CD4-positive, alpha-beta T cell treated with Interleukin-15 for 1 hour (primary cell): Measurements from ENCODE around the gene BCAS1.

Experiments
- DNase-seq: peaks from one replicate; pipeline ENCODE4 v3.0.0-alpha.2; 2020

Gene BCAS1

DNA sequence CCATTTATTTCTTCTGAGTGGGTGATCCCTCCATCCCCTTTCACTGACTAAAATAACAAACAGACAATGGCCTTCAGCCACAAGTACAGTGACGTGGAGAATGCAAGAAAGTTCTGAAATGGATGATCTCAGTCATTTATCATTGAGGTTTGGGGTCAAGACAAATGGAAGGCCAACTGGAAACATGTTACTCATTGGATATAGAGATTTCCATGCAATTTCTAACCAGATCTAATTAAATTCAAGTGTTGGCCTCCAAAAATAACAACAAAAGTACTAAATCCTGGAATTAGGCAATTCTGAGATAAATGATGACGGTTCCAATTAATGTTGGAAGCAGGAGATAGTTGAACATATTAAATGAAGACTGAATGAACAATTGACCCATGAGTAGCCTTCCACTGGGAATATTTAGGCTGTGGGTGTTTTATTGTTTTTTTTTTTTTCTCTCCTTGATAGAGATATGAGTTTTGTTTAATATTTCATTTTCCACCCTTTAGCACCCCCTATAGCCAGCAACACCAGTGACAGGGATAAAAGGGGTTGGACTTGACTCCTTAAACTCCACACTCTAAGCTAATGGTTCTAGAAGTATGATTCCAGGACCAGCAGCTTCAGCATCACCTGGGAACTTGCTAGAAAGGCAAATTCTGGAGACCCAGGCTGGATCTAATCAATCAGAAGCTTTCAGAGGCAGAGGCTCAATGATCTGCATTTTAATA lies 112.8 kb downstream of the BCAS1 start:
- DNase-seq = no peak

DNA sequence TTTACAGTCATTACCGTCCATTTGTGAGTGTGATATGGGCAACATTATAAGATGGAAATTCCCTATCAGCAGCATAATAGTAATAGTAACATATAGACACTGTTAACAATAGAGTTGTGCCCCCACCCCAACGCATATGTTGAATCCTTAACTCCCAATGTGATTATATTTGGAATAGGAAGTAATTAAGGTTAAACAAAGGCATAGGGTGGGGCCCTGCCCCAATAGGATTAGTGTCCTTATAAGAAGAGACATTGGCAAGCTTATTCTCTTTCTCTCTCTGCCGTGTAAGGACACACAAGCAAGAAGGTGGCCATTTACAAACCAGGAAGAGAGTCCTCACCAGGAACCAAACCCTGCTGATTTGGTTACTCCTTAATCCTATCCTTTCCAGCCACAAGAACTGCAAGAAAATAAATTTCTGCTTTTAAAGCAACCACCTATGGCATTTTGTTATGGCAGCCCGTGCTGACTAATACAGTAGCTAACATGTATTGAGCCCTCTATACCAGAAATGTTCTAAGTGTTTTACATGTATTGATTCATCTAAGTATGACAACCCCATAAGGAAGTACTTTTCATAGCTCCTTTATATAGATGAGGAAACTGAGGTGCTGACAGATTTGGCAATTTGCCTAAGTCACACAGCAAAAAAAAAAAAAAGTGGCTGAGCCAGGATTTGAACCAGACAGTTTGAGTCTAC lies 114.2 kb downstream of the BCAS1 start:
- DNase-seq = no peak

DNA sequence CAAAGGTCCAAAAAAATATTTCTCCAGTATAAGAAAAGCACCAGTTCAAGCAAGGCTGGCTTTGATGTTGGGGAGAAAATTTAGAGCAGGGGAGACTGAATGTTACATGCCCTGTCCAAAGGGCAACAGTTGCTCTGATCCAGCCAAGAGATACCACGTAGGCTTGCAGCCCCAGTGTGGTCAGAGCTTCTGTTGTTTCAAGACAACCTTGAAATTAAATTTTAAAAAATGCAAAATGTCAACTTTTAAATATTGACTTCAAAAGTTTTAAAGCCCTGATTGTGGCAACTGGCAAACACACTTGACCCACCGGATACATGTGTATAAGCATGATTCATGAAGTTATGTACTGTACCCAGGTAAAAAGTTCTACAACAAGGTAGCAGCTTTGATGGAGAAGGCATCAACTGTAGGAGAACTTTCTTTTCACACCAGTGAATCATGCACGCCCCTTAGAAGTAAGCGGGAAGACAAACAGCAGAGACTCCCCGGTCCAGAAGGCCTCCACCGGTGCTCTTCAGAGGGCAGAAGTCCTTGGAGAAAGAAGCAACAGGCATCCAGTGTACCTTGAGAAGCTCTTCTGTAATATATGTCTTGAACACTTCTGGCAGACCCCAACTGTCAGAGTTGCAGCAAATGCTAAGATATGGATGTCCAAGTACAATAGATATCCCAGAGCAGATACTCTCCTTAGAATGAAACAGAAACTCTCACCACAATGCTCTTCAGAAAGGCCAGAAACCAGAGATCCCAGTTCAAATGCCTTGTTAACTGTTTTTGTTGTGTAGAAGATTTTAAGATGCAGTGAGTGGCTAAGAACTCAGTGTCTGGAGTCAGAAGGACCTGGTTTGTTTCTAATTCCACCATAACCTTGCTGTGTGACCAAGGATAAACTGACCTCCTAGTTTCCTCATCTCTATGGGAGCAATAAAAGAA lies 115.4 kb downstream of the BCAS1 start:
- no peak for DNase-seq

DNA sequence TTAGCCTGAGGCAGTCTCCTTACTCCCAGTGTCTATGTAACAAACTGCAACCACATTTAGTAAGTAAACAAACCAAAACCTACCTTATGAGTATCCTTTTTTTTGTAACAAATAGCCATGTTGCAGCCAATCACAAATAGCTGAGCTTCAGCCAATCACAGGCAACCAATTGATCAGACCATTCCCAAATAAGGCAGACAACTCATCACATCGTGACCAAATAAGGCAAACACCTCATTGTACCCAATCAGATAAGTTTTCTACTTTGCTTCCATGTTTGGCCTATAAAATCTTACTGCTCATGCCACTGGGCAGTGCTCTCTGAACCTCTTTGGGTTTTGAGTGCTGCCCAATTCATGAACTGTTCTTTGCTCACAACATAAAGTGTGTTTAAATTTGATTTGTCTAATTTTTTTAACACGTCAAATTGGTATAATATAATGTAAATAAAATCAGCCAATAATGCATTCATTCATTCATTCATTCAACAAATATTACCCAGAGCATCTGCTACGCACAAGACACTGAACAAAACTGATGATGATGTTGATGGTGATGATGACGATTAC lies 117.8 kb downstream of the BCAS1 start:
- no peak for DNase-seq

DNA sequence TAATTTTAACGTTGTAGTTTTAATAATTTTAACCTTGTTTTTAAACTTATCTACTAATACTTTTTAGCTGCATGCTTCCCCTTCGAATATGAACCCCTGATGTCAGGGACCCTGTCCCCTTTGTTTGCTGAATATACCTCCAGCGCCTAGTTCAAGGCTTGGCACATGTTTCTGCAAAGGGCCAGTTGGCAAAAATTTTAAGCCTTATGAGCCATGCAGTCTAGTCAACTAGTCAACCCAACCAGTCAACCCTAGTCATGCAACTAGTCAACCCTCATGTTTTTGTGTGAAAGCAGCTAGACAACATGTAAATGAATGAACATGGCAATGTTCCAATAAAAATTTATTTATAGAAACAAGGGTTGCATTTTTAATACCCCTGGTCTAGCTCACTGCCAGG lies 119.8 kb downstream of the BCAS1 start:
- no peak for DNase-seq

DNA sequence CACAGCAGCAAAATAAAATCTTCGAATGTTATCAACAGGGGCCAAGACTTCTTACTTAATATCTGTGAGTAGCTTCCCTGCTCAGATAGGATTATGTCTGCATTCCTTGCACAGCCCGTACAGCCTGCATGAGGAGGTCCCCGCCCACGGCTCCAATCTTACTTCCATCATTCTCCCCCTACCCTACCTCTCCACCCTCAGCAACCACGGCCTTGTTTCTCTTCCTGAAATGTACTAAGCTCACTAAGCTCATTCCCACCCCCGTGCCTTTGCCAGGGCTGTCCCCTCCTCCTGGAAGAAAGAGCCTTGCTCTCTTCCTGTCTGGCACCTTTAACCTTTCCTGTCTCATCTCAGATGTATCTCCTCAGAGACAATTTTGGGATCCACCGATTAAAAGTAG lies 120.4 kb downstream of the BCAS1 start:
- no peak for DNase-seq

DNA sequence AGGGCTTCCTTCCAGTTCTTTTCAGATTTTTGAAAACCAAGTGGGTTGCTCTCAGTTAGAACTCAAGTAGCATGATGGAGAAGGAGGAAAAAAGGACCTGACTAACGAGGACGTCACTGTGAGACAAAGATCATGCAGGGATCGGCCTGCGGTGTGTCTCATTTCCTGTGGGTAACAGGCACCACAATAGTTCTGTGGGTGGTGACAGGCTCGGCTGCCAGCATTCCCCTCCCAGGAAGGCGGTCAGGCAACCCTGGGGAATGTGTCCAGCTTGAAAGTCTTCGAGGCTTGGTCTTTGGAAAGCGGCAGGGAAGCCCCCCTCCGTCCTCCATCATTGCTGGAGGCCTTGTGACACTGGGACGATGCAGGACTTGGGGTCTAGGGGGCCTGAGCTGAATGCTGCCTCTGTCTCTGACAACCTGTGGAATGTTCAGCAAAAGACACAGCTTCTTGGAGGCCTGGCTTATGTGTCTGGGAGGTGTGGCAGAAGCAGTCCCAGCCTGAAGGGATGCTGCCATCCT lies 121.0 kb downstream of the BCAS1 start:
- DNase-seq = peak; percentile 81

DNA sequence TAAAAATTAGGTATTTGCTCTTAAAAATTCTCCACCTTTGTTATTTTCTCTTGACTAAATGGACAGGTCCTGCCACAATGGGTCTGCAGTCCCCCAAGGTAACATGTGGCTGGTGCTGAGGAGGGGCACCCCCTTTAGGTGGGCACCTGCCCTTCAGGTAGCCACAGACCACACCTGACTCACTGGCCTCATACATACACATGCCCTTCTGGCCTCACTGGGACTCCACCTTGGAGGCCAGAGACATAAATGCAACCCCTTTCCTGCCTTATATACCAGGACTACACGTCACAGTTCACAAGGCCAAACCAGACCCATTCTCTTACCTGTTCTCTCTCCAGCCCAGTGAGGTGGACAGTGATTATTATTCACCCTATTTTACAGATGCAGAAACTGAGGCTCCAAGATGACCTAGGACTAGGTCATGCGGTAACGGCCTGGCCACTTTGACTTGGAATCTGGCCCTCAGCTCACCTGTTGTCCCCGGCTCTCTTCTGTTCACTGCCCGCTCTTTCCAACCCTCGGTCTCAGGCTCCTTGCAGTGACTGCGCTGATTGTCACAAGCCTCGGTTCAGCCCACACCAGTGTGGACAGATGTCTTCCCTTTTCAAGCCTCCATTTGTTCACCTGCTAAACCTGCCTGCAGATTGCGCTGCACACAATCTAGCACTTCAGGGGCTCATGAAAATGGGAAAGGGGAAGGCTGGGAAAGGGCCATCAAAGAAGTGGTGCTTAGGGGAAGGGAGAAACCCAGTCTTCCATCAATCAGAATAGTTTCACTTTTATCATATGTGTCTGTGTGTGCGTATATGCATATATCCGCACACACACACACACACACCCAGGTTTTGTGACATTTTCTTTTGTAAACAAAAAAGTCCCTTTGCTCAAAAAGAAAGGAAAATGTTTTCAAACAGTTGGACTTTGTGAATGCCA lies 121.7 kb downstream of the BCAS1 start:
- no peak for DNase-seq

DNA sequence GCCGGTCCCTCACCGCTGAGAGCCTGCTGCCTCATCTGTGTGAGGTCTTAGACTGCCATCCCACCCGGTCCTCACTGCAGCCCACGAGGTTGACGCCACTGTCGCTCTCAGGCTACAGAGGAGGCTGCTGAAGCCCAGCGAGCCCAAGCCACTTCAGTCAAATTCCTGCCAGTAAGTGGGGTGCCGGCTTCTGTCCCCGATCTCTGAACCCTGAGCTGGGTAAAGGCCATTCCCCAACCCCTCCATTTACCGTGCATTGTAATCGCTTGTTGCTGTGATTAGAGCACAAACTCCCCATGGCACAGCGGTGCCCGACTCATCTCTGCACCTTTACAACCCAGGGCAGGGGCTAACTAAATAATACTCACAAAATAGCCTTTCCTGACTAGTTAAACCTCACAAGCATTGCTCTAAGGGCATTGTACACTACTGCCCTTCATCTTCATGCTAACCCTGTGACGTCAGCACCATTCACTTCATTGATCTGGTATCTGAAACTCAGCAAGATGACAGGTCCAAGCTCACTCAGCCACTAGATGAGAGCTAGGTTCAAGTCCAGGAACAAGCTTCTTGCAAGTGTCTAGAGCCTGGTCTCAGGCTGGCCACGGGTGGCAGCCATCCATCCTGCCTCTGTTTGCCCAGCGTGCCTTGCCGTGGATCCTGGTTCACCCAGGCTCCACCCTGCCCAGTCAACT lies 122.7 kb downstream of the BCAS1 start:
- no peak for DNase-seq

DNA sequence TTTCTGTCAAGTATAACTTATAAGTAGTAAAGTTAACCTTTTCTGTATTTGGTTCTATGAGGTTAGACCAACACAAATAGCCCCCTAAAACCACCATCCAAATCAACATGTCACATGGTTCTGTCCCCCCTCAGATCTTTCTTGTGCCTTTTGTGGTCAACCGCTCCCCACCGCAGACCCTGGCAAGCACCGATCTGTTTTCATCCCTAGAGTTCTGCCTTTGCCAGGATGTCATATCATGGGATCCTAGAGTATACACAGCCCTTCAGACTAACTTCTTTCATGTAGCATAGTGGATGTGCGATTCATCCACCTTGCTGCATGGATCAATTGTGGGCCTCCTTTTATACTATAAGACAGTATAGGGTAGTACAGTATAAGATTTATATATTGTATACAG lies 124.3 kb downstream of the BCAS1 start:
- DNase-seq = no peak

DNA sequence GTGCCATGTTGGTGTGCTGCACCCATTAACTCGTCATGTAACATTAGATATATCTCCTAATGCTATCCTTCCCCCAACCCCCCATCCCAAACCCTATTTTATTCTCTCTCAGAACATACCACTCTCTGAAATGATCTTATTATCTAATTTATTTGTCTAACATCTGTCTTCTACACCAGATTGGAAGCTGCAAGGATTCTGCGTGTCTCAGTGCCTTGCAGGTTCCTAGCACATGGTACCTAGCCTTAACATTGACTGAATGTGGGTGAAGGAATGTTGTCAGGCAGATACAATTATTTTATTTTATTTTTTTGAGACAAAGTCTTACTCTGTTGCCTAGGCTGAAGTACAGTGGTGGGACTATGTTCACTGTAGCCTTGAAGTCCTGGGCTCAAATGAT lies 124.9 kb downstream of the BCAS1 start:
- no peak for DNase-seq

DNA sequence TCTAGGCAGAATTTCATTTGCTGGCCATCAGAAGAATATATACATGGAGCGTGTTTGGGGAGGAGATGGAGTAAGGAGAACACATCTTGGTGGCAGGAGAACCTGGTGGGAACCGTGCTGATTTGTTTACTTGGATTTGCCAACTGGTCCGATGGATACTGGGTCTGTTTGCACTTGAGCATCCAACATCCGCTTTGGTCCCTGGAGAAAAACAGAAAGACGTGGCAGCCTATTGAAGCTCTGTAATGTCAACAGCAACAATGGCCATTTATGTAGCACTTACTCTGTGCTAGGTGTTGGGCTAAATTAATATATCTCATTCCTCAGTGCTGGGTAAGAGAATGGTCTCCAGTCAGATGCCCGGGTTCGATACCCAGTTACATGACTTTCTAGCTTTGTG lies 125.6 kb downstream of the BCAS1 start:
- no peak for DNase-seq

DNA sequence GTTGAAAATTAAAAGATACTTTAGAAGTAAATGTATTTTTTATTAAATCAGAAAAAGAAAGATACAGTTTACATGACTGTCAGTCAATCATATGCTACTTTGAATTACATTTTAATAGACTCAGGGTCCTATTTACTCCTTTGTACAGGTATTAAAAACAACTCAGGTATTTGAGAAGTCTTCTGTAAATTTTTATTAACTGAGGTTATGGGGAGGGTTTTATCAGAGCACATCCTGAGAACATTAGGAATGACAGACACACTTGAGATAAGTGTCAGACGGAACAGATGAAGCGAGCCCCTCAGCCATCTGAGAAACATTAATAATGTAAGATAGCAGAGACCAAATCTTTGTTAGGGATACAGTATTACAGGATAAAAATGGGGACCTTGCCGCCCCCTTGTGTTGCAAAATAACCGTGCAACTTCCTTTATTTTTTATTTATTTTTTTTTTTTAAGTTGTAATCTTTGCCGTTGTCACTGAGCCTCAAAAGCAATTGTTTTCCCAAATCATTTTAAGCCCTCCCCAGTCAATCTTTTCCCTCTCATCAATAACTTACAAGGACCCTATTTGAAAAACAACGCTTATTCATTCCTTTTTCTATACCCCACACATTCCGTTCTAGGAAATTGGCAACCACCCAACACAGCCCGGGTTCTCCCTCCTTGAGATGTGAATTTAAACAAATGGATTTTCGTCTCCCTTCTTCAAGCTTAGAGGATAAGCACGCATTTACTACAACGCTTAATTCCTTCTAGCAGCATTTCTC lies 126.7 kb downstream of the BCAS1 start:
- DNase-seq = no peak

DNA sequence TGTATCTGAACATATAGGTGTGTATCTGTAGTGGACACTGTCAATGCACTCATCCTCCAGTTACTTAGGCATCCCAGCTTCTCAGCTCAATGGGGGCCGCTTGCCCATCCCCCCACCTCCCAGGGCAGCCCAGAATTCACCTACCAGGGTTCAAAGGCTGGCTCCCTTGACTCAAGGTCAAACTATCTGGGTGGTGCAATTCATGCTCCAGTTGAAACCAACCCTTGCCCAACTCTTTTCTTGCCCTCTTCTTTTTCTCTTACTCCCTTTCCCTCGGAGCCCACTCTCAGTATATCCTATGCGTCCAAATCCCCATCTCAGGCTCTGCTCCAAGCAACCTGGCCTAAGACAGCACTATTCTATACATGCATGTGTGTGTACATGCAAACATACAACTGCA lies 127.4 kb downstream of the BCAS1 start:
- no peak for DNase-seq

DNA sequence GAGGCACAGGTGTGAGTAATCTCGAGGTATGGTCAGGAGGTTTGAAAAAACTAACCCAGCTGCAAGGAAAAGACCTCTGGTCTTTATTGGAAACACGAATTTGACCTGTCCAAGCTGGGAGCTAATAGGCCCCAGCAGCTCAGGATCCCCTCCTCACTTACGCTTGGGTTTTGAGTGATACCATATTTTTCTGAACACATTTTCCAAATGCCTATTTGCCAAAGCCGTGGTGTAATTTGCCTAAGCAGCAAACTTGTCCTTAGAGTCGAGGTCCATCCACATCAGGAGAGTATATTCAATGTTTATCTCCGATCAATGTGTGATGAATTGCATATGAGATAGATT lies 128.0 kb downstream of the BCAS1 start:
- DNase-seq = no peak

DNA sequence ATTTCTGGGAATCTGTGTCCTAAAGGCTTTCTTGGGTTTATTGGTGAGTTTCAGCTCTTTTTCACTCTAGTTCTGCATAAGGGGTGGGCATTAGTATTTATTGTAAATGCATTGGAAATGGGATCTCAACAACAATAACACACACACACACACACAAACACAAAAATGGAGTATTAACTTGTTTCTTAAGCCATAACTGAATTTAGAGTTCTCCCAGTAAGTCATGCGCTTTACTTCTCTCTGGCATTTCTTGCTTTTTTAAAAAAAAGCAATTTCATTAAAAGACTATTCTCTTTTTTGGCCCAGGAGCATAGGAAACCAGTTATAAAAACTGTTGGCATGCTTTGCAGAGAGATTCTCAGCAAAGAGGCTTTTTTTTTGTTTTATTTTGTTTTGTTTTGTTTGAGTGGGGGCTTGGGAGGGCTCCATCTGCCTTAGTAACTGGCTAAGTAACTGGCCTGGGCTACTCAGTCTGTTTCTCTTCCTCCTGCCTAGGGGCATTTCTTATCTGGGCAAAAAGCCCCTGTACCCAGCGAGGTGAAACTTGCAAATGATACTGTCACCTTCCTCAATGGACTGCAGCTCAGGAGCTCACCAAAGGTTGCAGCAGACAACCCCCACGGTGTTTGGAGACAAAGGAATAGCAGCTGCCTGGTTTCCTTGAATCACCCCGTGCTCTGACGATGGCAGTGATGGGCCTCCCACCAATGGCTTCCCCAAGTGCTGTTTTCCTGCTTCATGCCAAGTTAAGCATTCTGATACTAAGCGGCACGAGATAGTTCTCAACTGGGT lies 128.5 kb downstream of the BCAS1 start:
- DNase-seq = no peak

DNA sequence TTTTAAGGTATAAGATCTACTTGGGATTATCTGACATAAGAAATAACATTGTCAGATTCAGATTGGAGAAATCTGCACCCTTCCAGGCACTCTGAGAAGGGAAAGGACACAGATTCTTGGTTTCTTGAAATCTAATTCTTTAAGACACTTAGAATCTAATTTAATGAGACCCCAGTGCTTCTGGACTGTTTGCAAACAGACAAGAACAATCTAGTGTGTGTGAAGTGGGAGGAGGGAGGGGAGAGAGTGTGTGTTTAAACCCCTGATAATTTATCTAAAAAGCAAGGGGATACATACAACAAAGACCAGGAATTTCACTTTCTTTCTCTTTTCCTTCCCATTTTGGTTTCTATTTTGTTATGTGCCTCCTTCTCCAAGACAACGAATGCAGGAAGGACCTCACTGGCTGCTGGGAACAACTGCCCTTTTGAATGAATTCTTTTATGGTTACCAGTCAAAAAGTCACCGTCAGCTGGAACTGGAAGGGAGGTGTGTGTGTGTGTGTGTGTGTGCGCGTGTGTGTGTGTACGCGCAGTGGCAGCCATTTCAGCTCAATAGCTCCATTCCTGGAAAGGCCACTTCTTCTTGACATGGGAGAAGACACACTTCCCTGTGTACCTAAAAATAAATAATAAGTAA lies 129.4 kb downstream of the BCAS1 start:
- no peak for DNase-seq

DNA sequence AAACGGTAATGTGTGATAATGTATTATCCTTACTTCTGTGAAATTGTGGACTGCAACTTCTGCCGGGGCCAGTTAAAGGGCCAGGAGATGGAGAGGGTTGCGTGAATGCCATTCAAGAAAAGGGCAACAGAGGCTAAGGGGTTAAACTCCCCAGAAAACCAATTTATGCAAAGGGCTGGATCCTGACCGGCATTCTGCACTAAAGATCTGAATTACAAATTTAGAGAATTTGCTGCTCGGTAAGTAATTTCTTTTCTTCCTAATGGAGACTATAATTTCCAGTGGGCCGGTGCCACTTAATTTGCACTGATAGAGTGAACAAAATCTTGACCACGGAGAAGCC lies 130.1 kb downstream of the BCAS1 start:
- DNase-seq = no peak
